GM19193 (cell line): ENCODE data around the gene FREM1.

Experiments used
- POLR2A ChIP-seq: IDR thresholded peaks from 4 replicates; pipeline ENCODE4 v1.6.1; 2011; ENCODE audit not compliant: insufficient read depth, insufficient read length; ENCODE audit errors: extremely low read depth

The FREM1 gene

GRCh38 chr9:14829204-14829603 lies 81.0 kb downstream of the FREM1 start:
- no peak for TF ChIP-seq POLR2A

DNA sequence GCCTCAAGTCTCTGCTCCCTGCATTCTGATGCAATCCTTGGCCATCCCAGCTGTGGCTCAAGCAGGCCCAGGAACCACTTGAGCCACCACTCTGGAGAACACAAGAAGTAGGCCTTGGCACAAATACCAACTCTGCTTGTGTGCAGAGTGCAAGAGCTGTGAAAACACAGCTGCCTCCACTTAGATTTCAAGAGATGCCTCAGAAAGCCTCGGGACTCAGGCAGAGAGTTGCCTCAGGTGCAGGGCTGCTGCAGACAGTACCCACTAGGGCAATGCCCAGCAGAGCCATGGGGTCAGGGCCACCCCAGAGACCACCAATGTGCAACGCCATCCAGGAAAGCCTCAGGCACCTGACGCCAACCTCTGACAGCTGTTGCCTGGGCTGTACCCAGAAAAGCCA lies 82.4 kb downstream of the FREM1 start:
- no peak for TF ChIP-seq POLR2A

GRCh38 chr9:14824481-14824880 lies 85.7 kb downstream of the FREM1 start:
- TF ChIP-seq POLR2A = no peak

DNA sequence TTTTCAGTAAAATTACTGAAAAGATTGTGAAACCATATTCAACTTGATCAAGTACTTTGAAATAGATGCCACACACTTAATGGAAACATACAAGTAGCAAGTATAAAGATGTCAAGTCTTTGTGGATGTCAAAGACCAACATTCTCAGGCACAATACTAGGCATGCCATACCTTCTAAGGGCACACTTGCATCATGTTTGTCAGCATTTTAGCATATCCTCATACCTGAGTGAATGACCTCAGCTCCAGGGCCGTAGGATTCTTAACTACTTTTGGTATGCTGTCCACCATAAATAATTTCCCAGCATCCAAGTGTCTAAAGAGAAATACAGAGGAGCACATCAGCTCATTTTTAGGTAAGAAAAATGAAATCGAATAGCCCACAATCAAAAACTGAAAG lies 86.4 kb downstream of the FREM1 start:
- no peak for TF ChIP-seq POLR2A

DNA sequence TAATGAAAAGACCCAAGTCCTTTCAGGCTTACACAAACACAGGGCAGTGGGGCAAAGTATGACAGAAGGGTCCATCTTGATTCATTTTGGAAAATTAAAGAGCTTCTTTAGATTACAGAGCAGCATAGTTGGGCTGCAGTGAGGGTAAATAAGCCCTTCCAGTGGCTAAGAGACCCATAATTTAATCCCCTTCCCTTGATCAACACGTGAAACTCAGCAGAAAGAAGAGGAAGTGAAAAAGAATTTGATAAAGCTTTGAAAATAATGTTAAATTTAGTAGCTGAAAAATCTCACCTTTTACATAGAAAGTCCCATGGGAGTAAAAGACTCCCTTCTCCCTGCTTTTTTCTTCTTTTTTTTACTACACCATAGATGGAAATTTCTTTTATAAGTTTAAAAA lies 87.6 kb downstream of the FREM1 start:
- TF ChIP-seq POLR2A = no peak

DNA sequence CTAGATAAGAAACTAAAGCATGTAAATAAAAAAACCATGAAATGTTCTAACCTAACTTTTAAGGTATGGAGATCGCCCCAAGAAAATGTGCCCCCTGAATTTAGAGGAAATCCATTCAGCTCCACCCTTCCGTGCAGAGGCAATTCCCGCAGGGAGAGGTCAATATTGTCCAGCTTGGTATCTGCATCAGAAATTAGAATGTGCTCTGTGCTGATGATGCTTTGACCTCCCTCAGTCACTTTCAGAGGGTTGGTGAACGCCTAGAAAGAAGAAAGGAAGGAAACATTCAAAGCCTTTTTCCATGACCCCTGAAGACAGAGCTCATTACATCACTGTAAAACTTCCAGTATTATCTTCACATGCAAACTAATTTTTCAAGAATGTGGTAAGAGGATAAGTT lies 91.0 kb downstream of the FREM1 start:
- no peak for TF ChIP-seq POLR2A

- no peak for TF ChIP-seq POLR2A
Measured at GRCh38 chr9:14814249-14814628, 96.0 kb downstream of the FREM1 start.

DNA sequence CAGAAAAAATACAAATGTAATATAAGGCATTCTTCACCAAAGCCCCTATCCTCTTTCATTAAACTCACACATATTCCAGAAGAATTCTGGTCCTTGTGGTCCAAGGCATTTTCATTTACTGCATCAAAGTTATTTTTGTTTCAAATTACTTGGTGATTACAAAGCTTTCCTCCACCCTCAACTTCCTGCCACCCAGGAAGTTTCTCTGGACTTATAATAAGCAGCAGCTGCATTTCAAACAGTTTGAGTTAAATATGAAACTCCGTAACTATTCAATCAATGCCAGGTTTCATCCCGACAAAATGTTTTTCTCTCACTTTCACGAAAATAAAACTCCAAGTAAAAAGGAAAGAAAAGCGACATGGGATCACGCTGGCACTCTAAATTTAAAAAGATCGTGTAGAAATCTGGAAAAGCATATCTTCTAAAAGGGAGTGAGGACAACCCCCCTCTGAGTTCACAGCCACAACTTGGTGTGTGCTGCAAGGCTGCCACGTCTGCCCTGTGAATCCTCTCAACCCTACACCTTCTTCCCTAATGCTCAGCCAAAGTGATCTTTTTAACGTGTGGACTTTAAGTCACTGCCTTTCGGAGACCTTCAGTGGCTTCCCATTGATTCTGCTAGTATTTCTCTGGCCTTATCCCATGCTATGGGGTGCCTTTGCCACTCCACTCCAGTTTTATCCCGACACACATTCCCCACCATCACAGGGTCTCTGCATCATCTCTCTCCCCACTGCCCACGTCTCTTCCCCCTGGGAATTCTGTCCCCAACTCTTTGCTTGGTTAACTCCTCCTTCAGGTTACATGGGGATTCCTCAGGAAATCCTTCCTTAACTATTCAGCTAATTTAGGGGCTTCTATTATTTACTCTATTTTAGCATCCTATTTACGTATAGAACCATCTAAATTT lies 96.6 kb downstream of the FREM1 start:
- TF ChIP-seq POLR2A = no peak

DNA sequence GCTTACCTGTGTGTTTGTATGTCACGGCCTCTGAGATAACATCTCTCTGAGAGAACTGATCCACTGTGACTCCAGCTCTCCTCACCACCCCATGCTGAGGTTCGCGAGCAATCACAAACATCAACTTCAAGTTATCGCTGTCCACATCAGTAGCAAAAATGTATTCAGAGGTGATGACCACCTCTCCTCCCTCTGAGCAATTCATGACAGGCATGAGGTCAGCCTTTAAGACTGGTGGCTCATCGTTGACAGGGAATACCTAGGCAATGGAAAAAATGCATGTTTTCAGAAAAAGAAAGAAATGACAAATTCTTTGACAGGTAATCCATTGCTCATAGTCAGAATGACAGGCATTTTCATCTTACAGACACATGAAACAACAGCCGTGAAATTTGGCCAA lies 97.4 kb downstream of the FREM1 start:
- TF ChIP-seq POLR2A = no peak

- no peak for TF ChIP-seq POLR2A
Measured at GRCh38 chr9:14811844-14812243, 98.4 kb downstream of the FREM1 start.

- no peak for TF ChIP-seq POLR2A
Measured at GRCh38 chr9:14806941-14807520, 103.2 kb downstream of the FREM1 start.

- no peak for TF ChIP-seq POLR2A
Measured at GRCh38 chr9:14799030-14799429, 111.2 kb downstream of the FREM1 start.

DNA sequence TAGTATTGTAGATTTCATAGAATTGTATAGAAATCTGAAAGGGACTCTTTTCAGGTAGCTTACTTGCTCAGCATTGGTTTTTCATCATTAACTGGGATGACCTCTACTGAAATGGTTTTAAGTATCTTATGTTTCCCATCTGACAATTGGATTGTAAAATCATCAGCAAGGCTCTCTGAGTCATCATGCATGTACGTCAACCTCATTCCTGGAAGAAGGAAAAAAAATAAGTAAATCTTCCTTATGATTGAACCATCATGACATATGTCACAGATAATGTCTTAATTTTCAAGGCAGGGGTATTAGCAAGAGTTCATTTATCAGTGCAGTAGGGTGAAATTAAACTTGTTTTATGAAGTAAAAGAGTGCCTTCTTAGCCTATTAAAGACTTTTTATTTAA lies 112.8 kb downstream of the FREM1 start:
- no peak for TF ChIP-seq POLR2A

DNA sequence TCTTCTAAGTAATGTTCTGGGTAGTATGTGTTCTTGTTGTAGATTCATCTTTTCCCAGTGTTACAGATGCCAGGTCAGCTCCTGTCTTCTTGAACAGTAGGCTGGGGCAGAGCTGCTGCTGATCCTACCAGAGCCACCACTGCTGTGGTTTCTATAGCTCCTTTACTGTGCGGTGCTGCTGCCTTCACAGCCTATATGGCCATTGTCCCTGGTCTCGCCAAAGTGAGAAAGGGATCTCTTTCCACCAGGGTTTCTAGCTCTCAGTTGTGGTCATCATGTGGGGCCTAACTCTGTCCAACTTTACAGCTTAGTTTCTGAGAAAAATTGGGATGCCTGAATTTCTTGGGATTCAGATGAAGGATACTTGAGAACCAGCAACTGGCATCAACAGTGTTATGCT lies 116.8 kb downstream of the FREM1 start:
- TF ChIP-seq POLR2A = no peak

- TF ChIP-seq POLR2A = no peak
Measured at GRCh38 chr9:14790628-14791027, 119.6 kb downstream of the FREM1 start.

GRCh38 chr9:14788846-14789245 lies 121.4 kb downstream of the FREM1 start:
- TF ChIP-seq POLR2A = no peak
